Brain microvascular endothelial cell (primary cell): ENCODE results near the gene CDK13.

Experiments used
- DNase-seq: peaks from one replicate; pipeline ENCODE4 v3.0.0-alpha.2; 2020
- H3K27ac ChIP-seq: fragments of 250-450 bp; sonication (Bioruptor Pico); 2 replicates; pipeline ENCODE4 v1.5.1; 2020; ENCODE audit warnings: mild to moderate bottlenecking, moderate library complexity
- H3K27me3 ChIP-seq: fragments of 250-450 bp; sonication (Bioruptor Pico); replicated peaks from 2 replicates; pipeline ENCODE4 v1.5.1; 2020; ENCODE audit warnings: mild to moderate bottlenecking
- H3K36me3 ChIP-seq: fragments of 250-450 bp; sonication (Bioruptor Pico); replicated peaks from 2 replicates; pipeline ENCODE4 v1.5.1; 2020; ENCODE audit warnings: mild to moderate bottlenecking
- H3K4me3 ChIP-seq: 2 replicates; pipeline ENCODE4 v1.5.1; 2011; ENCODE audit warnings: low read depth, mild to moderate bottlenecking, control low read depth, low read length, moderate library complexity
- in situ Hi-C: cut with HindIII; loops from 2 replicates; pipeline ENCODE4 v1.10.0; 2017; ENCODE audit warnings: low sequenced_read_pairs, low pct_ligation_motif_present
- TF ChIP-seq, protein P1 (sequence below): IDR thresholded peaks from 2 replicates; pipeline ENCODE4 v1.5.1; 2011; ENCODE audit warnings: low read depth, mild to moderate bottlenecking, moderate library complexity, low read length, control low read depth, inconsistent platforms; ENCODE audit errors: missing control alignments

The CDK13 gene

DNA sequence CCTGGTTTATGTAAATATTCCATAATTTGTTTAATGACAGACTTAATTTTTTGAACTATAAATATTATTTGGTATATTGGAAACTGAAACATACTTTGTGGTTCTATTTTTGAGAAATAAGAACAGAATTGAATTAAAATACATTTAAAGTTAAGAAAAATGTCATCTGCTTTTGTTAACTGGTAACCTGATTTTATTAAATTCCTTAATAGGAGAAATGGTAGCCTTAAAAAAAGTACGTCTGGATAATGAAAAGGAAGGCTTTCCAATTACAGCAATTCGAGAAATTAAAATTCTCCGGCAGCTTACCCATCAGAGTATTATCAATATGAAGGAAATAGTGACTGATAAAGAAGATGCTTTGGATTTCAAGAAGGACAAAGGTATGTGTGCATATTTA is 51.6 kb downstream of the CDK13 start:
- Histone ChIP-seq H3K27me3 (no peaks in the 10 kb centered on the region), H3K4me3 (no peak overlapping the region), H3K36me3 (no peaks in the 10 kb centered on the region), H3K27ac (no peak overlapping the region)
- in situ Hi-C loops = no loop called here
- DNase-seq = no peak
- TF ChIP-seq, protein P1, sequence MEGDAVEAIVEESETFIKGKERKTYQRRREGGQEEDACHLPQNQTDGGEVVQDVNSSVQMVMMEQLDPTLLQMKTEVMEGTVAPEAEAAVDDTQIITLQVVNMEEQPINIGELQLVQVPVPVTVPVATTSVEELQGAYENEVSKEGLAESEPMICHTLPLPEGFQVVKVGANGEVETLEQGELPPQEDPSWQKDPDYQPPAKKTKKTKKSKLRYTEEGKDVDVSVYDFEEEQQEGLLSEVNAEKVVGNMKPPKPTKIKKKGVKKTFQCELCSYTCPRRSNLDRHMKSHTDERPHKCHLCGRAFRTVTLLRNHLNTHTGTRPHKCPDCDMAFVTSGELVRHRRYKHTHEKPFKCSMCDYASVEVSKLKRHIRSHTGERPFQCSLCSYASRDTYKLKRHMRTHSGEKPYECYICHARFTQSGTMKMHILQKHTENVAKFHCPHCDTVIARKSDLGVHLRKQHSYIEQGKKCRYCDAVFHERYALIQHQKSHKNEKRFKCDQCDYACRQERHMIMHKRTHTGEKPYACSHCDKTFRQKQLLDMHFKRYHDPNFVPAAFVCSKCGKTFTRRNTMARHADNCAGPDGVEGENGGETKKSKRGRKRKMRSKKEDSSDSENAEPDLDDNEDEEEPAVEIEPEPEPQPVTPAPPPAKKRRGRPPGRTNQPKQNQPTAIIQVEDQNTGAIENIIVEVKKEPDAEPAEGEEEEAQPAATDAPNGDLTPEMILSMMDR = no peak

DNA sequence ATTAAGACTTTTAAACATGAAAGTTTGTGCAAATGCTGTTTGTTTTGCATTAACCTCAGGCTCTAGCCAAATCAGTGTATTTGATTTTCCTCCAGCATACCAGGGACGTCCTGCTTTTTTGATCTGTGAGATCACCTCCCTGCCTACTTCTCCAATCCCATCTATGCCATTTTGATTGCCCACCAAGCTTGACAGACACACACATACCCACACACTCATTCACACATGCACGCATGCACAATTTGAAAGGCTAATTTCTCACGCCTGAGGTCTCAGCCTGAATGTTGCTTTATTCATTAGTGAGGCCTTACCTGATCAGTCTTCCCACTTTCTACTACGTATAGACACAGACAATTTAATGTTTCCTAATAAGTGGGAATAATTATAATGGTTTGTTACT is 53.5 kb downstream of the CDK13 start:
- no peak overlapping the region for H3K4me3 ChIP-seq
- H3K36me3 ChIP-seq = no peaks in the 10 kb centered on the region
- no peak overlapping the region for H3K27ac ChIP-seq
- DNase-seq = no peak
- H3K27me3 ChIP-seq = no peaks in the 10 kb centered on the region
- in situ Hi-C loops = no loop called here
- TF ChIP-seq, protein P1 = no peak

DNA sequence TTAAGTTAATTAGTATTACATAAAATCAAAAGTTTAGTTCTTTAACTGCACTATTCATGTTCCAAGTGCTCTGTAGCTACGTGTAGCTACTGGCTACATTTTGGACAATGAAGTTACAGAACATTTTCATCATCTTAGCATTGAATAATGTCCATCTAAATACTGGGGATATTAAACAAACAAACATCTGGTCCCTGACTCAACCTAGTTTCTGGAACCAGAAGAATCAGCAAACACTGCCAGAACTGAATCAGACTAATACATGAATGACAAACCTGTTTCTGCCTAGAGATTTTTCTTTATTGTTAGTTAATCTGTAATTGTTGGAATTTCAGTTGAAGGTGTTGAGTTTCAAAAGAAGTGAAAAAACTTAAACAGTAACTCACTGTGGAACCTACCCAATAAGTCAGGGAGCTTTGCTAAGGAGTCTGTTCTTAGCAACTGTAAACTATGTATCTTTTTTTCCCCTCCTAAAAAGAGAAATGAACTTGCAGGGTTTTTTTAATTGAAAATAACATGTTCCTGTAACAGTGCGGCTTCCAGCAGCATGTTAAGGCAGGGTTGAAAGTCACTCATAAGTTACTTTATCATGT is 58.3 kb downstream of the CDK13 start:
- in situ Hi-C loops = no loop called here
- Histone ChIP-seq H3K4me3 (no peak overlapping the region), H3K27me3 (no peaks in the 10 kb centered on the region), H3K27ac (no peak overlapping the region), H3K36me3 (no peaks in the 10 kb centered on the region)
- DNase-seq = peak; percentile 6
- TF ChIP-seq, protein P1 = no peak

DNA sequence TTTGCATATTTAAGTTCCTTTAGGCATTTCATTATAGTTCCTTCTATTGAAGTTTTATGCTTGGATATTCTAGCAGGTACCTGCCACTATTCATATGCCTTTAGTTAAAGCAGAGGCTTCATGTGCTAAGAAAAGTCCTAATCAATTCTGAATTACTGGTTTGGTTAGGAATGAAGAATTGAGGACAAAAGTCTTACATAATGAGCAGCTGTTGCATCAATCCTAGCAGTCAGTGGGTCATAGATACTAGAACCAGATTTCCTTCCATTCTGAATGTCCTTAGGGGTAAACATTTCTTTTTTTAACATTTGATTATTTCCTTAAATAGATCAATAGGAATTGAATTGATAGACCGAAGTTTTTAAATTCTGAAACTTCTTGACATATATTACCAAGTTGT is 59.2 kb downstream of the CDK13 start:
- Histone ChIP-seq H3K27ac (no peak overlapping the region), H3K27me3 (no peaks in the 10 kb centered on the region), H3K4me3 (no peak overlapping the region), H3K36me3 (no peaks in the 10 kb centered on the region)
- no peak for DNase-seq
- in situ Hi-C loops = no loop called here
- TF ChIP-seq, protein P1 = no peak

DNA sequence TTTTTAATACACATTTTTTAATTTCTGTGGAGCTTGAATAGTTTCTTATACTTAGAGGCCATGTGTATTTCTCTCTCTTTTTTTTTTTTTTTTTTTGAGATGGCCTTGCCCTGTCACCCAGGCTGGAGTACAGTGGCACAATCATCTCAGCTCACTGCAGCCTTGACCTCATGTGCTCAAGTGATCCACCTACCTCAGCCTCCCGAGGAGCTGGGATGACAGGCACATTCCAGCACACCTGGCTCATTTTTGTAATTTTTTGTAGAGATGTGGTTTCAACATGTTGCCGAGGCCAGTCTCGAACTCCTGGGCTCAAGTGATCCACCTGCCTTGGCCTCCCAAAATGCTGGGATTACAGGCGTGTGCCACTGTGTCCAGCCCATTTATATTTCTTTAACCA is 64.3 kb downstream of the CDK13 start:
- no peaks in the 10 kb centered on the region for H3K27me3 ChIP-seq
- H3K4me3 ChIP-seq = no peak overlapping the region
- no peak overlapping the region for H3K27ac ChIP-seq
- in situ Hi-C loops = no loop called here
- DNase-seq = no peak
- peaks cover 4% of the 10 kb centered on the region for H3K36me3 ChIP-seq
- TF ChIP-seq, protein P1 = no peak

DNA sequence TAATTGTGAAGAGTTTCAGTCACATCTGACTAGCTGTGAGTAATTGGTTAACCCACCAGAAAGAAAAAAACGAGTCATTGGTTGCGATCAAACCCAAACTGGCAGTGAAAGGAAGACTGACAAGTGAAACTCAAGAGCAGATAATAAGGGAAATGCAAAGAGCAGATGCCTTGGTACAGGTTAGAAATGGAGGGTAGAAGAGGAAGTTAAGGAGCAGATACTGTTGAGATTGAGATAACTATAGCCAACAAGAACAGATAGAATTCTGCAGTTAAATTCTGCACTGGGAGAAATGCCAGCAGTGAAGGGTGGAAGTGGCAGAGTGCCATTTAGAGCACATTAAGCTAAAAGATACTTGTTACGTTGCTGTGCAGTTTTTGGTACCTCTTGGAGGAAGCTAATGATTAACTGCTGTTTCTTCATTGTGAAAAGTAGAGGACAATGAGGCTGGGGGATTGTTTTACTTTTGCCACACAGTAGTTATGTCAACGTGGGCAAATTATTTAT is 65.8 kb downstream of the CDK13 start:
- TF ChIP-seq, protein P1 = no peak
- Histone ChIP-seq H3K4me3 (no peak overlapping the region), H3K27me3 (no peaks in the 10 kb centered on the region), H3K36me3 (peaks cover 4% of the 10 kb centered on the region), H3K27ac (no peak overlapping the region)
- DNase-seq = peak; percentile 11
- in situ Hi-C loops = no loop called here
